ENCODE results near the gene IL21R.

The IL21R gene

GRCh38 chr16:27483624-27484023 lies 81.7 kb downstream of the IL21R start:
- no peaks in the 10 kb centered on the region for H3K9me3 ChIP-seq
- no peak overlapping the region for H3K4me3 ChIP-seq
- in situ Hi-C loops (cut with MboI; ENCODE audit: low sequenced_read_pairs) = loop anchor here (25.0 kb wide), 1 partner anchor 654 kb away; no protein-coding TSS in a partner anchor
- DNase-seq (ENCODE audit: low spot score in 2 of 2) = no peak
- no peaks in the 10 kb centered on the region for H3K4me1 ChIP-seq
- H3K36me3 ChIP-seq (replicated peaks) = peaks cover 94% of the 10 kb centered on the region
- H3K27me3 ChIP-seq (ENCODE audit: low read depth) = no peaks in the 10 kb centered on the region

GRCh38 chr16:27485126-27485525 lies 83.2 kb downstream of the IL21R start:
- no peaks in the 10 kb centered on the region for H3K9me3 ChIP-seq
- no peaks in the 10 kb centered on the region for H3K4me1 ChIP-seq
- no peak overlapping the region for H3K4me3 ChIP-seq
- DNase-seq (ENCODE audit: low spot score in 2 of 2) = no peak
- no peaks in the 10 kb centered on the region for H3K27me3 ChIP-seq (ENCODE audit: low read depth)
- peaks cover 97% of the 10 kb centered on the region for H3K36me3 ChIP-seq (replicated peaks)
- in situ Hi-C loops (cut with MboI; ENCODE audit: low sequenced_read_pairs) = loop anchor here (25.0 kb wide), 1 partner anchor 652 kb away; no protein-coding TSS in a partner anchor

GRCh38 chr16:27485811-27486210 lies 83.8 kb downstream of the IL21R start:
- H3K36me3 ChIP-seq (replicated peaks) = peaks cover 95% of the 10 kb centered on the region
- no peak overlapping the region for H3K4me3 ChIP-seq
- no peaks in the 10 kb centered on the region for H3K4me1 ChIP-seq
- no peak for DNase-seq (ENCODE audit: low spot score in 2 of 2)
- H3K9me3 ChIP-seq = no peaks in the 10 kb centered on the region
- in situ Hi-C loops (cut with MboI; ENCODE audit: low sequenced_read_pairs) = loop anchor here (25.0 kb wide), 1 partner anchor 651 kb away; no protein-coding TSS in a partner anchor
- no peaks in the 10 kb centered on the region for H3K27me3 ChIP-seq (ENCODE audit: low read depth)

GRCh38 chr16:27486344-27486743 lies 84.4 kb downstream of the IL21R start:
- H3K9me3 ChIP-seq = no peaks in the 10 kb centered on the region
- in situ Hi-C loops (cut with MboI; ENCODE audit: low sequenced_read_pairs) = loop anchor here (25.0 kb wide), 1 partner anchor 651 kb away; no protein-coding TSS in a partner anchor
- H3K4me1 ChIP-seq = no peaks in the 10 kb centered on the region
- H3K36me3 ChIP-seq (replicated peaks) = peaks cover 95% of the 10 kb centered on the region
- DNase-seq (ENCODE audit: low spot score in 2 of 2) = no peak
- no peaks in the 10 kb centered on the region for H3K27me3 ChIP-seq (ENCODE audit: low read depth)
- H3K4me3 ChIP-seq = no peak overlapping the region

GRCh38 chr16:27486760-27487159 lies 84.8 kb downstream of the IL21R start:
- Histone ChIP-seq H3K4me3 (no peak overlapping the region), H3K9me3 (no peaks in the 10 kb centered on the region), H3K36me3 (replicated peaks) (peaks cover 96% of the 10 kb centered on the region), H3K4me1 (no peaks in the 10 kb centered on the region), H3K27me3 (ENCODE audit: low read depth) (no peaks in the 10 kb centered on the region)
- in situ Hi-C loops (cut with MboI; ENCODE audit: low sequenced_read_pairs) = loop anchor here (25.0 kb wide), 1 partner anchor 651 kb away; no protein-coding TSS in a partner anchor
- DNase-seq (ENCODE audit: low spot score in 2 of 2) = no peak

- H3K4me3 ChIP-seq = no peak overlapping the region
- no peaks in the 10 kb centered on the region for H3K4me1 ChIP-seq
- no peaks in the 10 kb centered on the region for H3K9me3 ChIP-seq
- in situ Hi-C loops (cut with MboI; ENCODE audit: low sequenced_read_pairs) = loop anchor here (25.0 kb wide), 1 partner anchor 648 kb away; no protein-coding TSS in a partner anchor
- DNase-seq (ENCODE audit: low spot score in 2 of 2) = no peak
- H3K36me3 ChIP-seq (replicated peaks) = peaks cover 93% of the 10 kb centered on the region
- no peaks in the 10 kb centered on the region for H3K27me3 ChIP-seq (ENCODE audit: low read depth)
Measured at GRCh38 chr16:27489421-27489820, 87.4 kb downstream of the IL21R start.

GRCh38 chr16:27489906-27490305 lies 87.9 kb downstream of the IL21R start:
- Histone ChIP-seq H3K36me3 (replicated peaks) (peaks cover 93% of the 10 kb centered on the region), H3K4me3 (no peak overlapping the region), H3K4me1 (no peaks in the 10 kb centered on the region), H3K9me3 (no peaks in the 10 kb centered on the region), H3K27me3 (ENCODE audit: low read depth) (no peaks in the 10 kb centered on the region)
- in situ Hi-C loops (cut with MboI; ENCODE audit: low sequenced_read_pairs) = loop anchor here (5.0 to 25.0 kb wide), 2 partner anchors 37 to 647 kb away; no protein-coding TSS in a partner anchor
- DNase-seq (ENCODE audit: low spot score in 2 of 2) = no peak

GRCh38 chr16:27491894-27492587 lies 90.1 kb downstream of the IL21R start:
- Histone ChIP-seq H3K9me3 (no peaks in the 10 kb centered on the region), H3K4me1 (no peaks in the 10 kb centered on the region), H3K36me3 (replicated peaks) (peaks cover 82% of the 10 kb centered on the region), H3K27me3 (ENCODE audit: low read depth) (no peaks in the 10 kb centered on the region), H3K4me3 (no peak overlapping the region)
- no peak for DNase-seq (ENCODE audit: low spot score in 2 of 2)
- in situ Hi-C loops (cut with MboI; ENCODE audit: low sequenced_read_pairs) = loop anchor here (5.0 to 25.0 kb wide), 2 partner anchors 35 to 645 kb away; no protein-coding TSS in a partner anchor

GRCh38 chr16:27492588-27492979 lies 90.6 kb downstream of the IL21R start:
- in situ Hi-C loops (cut with MboI; ENCODE audit: low sequenced_read_pairs) = loop anchor here (5.0 to 25.0 kb wide), 2 partner anchors 35 to 645 kb away; no protein-coding TSS in a partner anchor
- no peaks in the 10 kb centered on the region for H3K9me3 ChIP-seq
- H3K4me3 ChIP-seq = no peak overlapping the region
- H3K27me3 ChIP-seq (ENCODE audit: low read depth) = no peaks in the 10 kb centered on the region
- no peak for DNase-seq (ENCODE audit: low spot score in 2 of 2)
- peaks cover 82% of the 10 kb centered on the region for H3K36me3 ChIP-seq (replicated peaks)
- H3K4me1 ChIP-seq = no peaks in the 10 kb centered on the region

GRCh38 chr16:27495191-27495590 lies 93.2 kb downstream of the IL21R start:
- H3K36me3 ChIP-seq (replicated peaks) = peaks cover 72% of the 10 kb centered on the region
- H3K4me1 ChIP-seq = no peaks in the 10 kb centered on the region
- no peaks in the 10 kb centered on the region for H3K9me3 ChIP-seq
- H3K27me3 ChIP-seq (ENCODE audit: low read depth) = no peaks in the 10 kb centered on the region
- in situ Hi-C loops (cut with MboI; ENCODE audit: low sequenced_read_pairs) = loop anchor here (25.0 kb wide), 1 partner anchor 642 kb away; no protein-coding TSS in a partner anchor
- no peak overlapping the region for H3K4me3 ChIP-seq
- DNase-seq (ENCODE audit: low spot score in 2 of 2) = no peak

GRCh38 chr16:27498031-27498825 lies 96.3 kb downstream of the IL21R start:
- Histone ChIP-seq H3K36me3 (replicated peaks) (peaks cover 71% of the 10 kb centered on the region), H3K27me3 (ENCODE audit: low read depth) (no peaks in the 10 kb centered on the region), H3K4me3 (no peak overlapping the region), H3K9me3 (no peaks in the 10 kb centered on the region), H3K4me1 (no peaks in the 10 kb centered on the region)
- no peak for DNase-seq (ENCODE audit: low spot score in 2 of 2)
- in situ Hi-C loops (cut with MboI; ENCODE audit: low sequenced_read_pairs) = loop anchor here (25.0 kb wide), 1 partner anchor 639 kb away; no protein-coding TSS in a partner anchor

- in situ Hi-C loops (cut with MboI; ENCODE audit: low sequenced_read_pairs) = loop anchor here (25.0 kb wide), 1 partner anchor 638 kb away; no protein-coding TSS in a partner anchor
- peaks cover 72% of the 10 kb centered on the region for H3K36me3 ChIP-seq (replicated peaks)
Measured at GRCh38 chr16:27498916-27499658, 97.1 kb downstream of the IL21R start.

GRCh38 chr16:27499659-27500055 lies 97.7 kb downstream of the IL21R start:
- in situ Hi-C loops (cut with MboI; ENCODE audit: low sequenced_read_pairs) = loop anchor here (25.0 kb wide), 1 partner anchor 638 kb away; no protein-coding TSS in a partner anchor
- H3K27me3 ChIP-seq (ENCODE audit: low read depth) = no peaks in the 10 kb centered on the region
- DNase-seq (ENCODE audit: low spot score in 2 of 2) = no peak
- no peak overlapping the region for H3K4me3 ChIP-seq
- H3K4me1 ChIP-seq = no peaks in the 10 kb centered on the region
- no peaks in the 10 kb centered on the region for H3K9me3 ChIP-seq
- H3K36me3 ChIP-seq (replicated peaks) = peaks cover 74% of the 10 kb centered on the region

More at GRCh38 chr16:27498916-27499658, 97.1 kb downstream of the IL21R start:
- DNase-seq (ENCODE audit: low spot score in 2 of 2) = no peak
- Histone ChIP-seq H3K4me3 (no peak overlapping the region), H3K9me3 (no peaks in the 10 kb centered on the region), H3K4me1 (no peaks in the 10 kb centered on the region), H3K27me3 (ENCODE audit: low read depth) (no peaks in the 10 kb centered on the region)

Data from HAP-1 (cell line).